NCI-H345 (cell line): ENCODE results near the gene CLIP2.
"Not testable (repeated sequence)": the region's sequence is repeated elsewhere in the genome, so short reads cannot be mapped to it uniquely, and the experiment has no call there.

ENCODE experiments used
- DNase-seq: peaks from one replicate; lab custom pipeline; 2025; lab: John Stamatoyannopoulos, UW

Gene CLIP2

GRCh38 chr7:74371381-74372341 lies 82.5 kb downstream of the CLIP2 start:
- peak; percentile 34 for DNase-seq

DNA sequence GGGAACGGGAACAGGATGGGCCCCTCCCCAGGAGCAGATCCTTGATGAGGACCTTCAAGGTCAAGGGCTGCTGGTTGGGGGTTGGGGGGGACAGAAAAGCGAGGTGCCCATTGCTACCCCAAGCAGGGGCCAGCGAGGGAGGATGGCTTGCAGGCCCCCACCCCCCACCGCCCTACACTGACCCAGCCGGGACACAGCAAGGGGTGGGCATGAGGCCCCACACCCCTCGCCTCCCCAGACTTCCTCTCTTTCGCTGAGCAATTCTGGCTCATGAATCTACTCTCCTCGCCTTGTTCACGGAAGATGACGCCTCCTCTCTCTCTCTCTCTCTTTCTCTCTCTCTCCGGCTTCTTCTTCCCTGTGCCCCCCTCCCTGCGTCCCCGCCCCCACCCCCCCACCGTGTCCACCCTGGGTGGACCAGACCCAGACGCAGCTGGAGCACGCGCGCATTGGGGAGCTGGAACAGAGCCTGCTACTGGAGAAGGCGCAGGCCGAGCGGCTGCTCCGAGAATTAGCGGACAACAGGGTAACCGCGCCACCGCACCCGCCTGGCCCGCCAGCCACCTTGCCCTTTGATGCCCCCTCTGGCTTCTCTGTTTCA lies 83.4 kb downstream of the CLIP2 start:
- DNase-seq, result no peak

GRCh38 chr7:74373536-74373935 lies 84.3 kb downstream of the CLIP2 start:
- DNase-seq, result no peak

DNA sequence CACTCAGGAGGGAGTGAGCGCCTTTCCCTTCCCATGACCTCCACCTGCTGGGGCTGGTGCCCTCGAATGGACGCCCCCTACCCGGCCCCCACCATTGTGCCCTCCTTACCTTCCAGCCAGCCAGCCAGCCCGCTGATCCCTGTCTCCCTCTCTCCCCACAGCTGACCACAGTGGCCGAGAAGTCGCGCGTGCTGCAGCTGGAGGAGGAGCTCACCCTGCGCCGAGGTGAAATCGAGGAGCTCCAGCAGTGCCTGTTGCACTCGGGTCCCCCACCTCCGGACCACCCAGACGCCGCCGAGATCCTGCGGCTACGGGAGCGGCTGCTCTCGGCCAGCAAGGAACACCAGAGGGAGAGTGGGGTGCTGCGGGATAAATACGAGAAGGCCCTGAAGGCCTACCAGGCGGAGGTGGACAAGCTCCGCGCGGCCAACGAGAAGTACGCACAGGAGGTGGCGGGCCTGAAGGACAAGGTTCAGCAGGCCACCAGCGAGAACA lies 86.6 kb downstream of the CLIP2 start:
- DNase-seq, result no peak

DNA sequence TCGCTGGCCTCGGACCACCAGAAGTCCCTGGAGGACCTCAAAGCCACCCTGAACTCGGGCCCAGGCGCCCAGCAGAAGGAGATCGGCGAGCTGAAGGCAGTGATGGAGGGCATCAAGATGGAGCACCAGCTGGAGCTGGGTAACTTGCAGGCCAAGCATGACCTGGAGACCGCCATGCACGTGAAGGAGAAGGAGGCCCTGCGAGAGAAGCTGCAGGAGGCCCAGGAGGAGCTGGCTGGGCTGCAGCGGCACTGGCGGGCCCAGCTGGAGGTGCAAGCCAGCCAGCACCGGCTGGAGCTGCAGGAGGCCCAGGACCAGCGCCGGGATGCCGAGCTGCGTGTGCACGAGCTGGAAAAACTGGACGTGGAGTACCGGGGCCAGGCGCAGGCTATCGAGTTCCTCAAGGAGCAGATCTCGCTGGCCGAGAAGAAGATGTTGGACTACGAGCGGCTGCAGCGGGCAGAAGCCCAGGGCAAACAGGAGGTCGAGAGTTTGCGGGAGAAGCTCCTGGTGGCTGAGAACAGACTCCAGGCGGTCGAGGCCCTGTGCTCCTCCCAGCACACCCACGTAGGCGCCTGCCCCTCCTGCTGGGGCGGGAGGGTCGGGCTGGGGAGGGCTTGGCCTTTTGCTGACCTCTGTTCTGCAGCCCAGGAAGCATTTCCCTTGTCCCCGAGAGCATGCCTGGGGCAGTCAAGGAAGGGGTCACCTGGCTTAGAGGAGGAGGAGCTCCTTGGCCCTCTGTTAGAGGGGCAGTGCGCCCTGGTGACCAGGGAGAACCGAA lies 87.2 kb downstream of the CLIP2 start:
- no peak for DNase-seq

DNA sequence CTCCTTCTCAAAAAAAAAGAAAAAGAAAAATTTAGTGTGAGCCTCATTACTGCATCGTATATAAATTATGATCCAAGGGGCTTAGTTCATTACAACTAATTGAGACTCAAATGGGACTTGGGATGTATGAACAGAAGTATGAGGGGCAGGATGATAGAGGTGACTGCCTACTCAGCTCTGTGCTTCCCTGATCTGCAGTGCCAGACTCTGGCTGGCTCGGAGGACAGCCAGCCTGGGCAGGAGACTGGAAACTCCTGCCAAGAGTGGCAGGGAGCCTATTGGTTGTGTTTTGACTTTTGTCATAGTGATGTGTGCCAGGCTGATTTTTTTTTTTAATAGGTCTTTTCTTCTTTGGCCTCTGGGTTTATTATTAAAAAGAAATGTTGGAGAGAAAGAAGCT lies 90.7 kb downstream of the CLIP2 start:
- DNase-seq, result no peak

DNA sequence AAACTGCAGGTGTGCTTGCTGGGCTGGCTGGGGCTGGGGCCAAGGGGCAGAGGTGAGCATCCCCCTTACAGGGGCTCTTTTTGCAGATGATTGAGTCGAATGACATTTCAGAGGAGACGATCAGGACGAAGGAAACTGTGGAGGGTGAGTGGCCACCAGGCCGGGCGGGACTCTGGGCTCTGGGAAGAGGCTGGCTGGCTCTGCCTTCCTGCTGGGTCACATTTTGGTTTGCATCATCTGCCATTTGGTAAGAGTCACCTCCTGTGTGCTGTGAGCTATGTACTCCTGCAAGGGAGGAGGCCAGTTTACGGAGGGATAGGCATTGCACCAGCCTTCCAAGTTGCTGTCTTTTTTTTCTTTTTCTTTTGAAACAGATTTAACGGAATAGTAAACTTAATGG lies 91.5 kb downstream of the CLIP2 start:
- DNase-seq, result no peak

DNA sequence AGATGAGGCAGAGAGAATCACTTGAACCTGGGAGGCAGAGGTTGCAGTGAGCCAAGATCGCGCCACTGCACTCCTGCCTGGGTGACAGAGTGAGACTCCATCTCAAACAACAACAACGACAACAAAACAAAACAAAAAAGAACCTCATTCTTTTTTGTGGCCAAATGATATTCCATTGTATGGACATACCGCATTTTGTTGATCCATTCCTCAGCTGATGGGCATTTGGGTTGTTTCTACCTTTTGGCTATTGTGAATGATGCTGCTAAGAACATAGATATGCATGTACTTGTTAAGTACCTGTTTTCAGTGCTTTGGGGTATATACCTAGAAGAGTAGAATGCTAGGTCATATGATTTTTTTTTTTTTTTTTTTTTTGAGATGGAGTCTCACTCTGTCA lies 94.9 kb downstream of the CLIP2 start:
- not testable (repeated sequence) for DNase-seq

DNA sequence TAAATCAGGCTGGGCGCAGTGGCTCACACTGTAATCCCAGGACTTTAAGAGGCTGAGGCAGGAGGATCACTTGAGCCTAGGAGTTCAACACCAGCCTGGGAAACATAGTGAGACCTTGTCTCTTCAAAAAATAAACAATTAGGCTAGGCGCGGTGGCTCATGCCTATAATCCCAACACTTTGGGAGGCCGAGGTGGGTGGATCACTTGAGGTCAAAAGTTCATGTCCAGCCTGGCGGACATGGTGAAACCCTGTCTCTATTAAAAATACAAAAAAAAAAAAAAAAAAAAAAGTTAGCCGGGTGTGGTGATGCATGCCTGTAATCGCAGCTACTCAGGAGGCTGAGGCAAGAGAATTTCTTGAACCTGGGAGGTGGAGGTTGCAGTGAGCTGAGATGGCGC lies 95.6 kb downstream of the CLIP2 start:
- DNase-seq, result not testable (repeated sequence)

GRCh38 chr7:74387606-74388005 lies 98.4 kb downstream of the CLIP2 start:
- DNase-seq, result no peak

DNA sequence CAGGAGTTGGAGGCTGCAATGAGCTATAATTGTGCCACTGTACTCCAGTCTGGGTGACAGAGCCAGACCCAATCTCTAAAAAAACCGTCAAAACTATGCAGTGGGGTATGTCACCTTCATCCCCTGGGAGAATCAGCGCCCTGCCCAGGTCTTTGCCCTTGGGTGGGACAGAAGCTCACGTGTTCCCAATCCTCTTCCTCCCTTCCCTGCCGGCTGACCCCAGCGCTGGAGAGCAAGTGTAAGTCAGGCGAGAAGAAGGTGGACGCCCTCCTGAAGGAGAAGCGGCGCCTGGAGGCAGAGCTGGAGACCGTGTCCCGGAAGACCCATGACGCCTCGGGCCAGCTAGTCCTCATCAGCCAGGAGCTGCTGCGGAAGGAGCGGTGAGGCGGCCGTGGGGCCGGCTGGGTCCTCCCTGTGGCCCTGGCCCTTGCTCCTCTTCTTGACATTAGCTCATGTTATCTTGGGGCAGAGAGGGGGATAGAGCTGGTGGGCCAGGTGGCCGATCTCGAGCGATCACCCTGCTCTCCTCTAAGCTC lies 99.7 kb downstream of the CLIP2 start:
- DNase-seq, result no peak

GRCh38 chr7:74393722-74394121 lies 104.5 kb downstream of the CLIP2 start:
- DNase-seq, result not testable (repeated sequence)

- DNase-seq, result not testable (repeated sequence)
Observed at GRCh38 chr7:74394601-74395000, 105.4 kb downstream of the CLIP2 start.

DNA sequence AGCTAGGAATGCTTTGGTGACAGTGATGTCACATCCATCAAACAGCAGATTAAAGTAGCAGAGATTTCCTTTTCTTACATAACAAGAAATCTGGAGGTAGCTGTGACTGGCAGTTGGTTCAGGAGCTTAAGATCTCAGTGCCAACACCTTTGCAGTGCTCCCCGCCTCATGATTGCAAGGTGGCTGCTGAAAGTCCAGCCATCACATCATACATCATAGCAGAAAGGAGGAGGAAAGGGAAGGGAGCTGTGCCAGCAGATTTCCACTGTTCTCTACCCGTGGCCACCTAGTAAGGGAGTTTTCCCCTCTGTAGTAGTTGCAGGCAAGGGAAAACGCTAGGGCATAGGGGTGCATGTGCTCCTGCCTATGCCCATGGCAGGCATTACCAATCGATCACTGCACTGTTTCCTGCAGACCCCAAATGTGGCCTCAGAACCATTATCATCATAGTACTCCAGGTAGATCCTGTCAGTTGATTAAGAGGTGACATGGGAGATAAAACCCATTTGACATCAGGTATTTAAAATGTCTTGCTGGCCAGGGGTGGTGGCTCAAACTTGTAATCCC lies 106.6 kb downstream of the CLIP2 start:
- no peak for DNase-seq

- no peak for DNase-seq
Observed at GRCh38 chr7:74396993-74397392, 107.8 kb downstream of the CLIP2 start.

DNA sequence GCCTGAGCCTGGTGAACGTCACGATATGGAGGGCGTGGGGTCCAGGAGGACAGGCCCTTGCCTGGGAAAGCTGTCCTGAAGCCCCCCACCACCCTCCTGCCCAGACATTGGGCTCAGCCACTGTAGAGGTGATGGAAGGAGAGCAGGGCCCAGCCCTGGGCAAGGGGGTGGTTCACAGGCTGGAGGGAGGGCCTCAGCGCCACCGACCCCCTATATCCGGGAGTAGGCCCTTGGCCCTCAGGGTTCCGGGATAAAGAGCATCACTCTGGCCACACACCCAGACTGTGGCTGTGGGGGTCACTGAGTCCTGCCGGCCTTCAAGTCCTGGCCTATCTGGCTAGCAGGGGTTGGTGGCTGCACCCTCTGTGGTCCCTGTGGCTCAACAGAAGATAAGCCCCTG lies 109.2 kb downstream of the CLIP2 start:
- DNase-seq, result no peak

DNA sequence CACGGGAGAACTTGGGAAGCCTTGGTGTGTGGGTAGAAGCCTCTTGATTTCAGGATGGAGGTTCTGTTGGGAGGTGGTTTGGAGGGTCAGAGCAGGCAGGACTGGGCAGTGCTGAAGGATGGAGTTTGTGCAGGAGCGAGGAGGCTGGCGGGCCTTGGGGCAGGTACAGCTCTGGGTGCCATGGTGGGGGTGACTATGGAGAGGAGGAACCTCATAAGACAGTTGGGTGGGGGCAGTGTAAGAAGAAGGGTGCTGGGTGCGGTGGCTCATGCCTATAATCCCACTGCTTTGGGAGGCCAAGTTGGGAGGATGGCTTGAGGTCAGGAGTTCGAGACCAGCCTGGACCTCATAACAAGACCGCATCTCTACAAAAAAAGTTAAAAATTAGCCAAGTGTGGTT lies 109.8 kb downstream of the CLIP2 start:
- no peak for DNase-seq

DNA sequence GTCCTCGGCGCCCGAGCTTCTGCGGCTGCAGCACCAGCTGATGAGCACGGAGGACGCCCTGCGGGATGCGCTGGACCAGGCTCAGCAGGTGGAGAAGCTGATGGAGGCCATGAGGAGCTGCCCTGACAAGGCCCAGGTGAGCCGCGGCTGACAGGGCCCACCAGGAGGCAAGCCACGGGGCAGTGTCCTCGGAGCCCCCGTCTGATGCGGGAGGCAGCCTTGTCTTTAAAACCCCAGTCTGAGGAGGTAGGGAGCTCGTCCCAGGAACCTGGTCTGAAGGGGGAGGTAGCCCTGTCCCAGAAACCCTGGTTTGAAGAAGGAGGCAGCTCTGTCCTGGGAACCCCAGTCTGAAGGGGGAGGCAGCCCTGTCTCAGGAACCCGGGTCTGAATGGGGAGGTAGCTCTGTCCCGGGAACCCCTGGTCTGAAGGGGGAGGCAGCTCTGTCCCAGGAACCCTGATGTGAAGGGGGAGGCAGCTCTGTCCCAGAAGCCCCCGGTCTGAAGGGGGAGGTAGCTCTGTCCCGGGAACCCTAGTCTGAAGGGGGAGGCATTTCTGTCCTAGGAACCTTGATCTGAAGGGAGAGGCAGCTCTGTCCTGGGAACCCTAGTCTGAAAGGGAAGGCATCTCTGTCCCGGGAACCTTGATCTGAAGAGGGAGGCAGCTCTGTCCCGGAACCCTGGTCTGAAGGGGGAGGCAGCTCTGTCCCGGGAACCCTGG lies 111.4 kb downstream of the CLIP2 start:
- DNase-seq, result no peak

- DNase-seq, result peak; percentile 62
Observed at GRCh38 chr7:74401137-74401859, 112.1 kb downstream of the CLIP2 start.

GRCh38 chr7:74402668-74403067 lies 113.5 kb downstream of the CLIP2 start:
- DNase-seq, result not testable (repeated sequence)
